Ascending aorta (tissue), 2 donors: ENCODE measurements around the gene OR2J1. TPM values are rescaled to one million over a fixed set of nuclear protein-coding genes. Genes with fewer than 3 reads are reported as not detected.
"Not testable (repeated sequence)": the region's sequence is repeated elsewhere in the genome, so short reads cannot be mapped to it uniquely, and the experiment has no call there.

ENCODE experiments used
- DNase-seq, 2 donors: peaks; one replicate each; pipeline ENCODE4 v3.0.0-alpha.2; 2019; ENCODE audit warnings: low spot score in 2 of 2
- H3K27ac ChIP-seq, 2 donors: fragments of 200-600 bp; sonication (generic); one replicate each; pipeline ENCODE4 v1.5.1; 2016 to 2017; ENCODE audit warnings: mild to moderate bottlenecking in 1 of 2
- H3K27me3 ChIP-seq: fragments of 200-600 bp; sonication (generic); one replicate; pipeline ENCODE4 v1.5.1; 2017
- H3K36me3 ChIP-seq, 2 donors: fragments of 200-600 bp; sonication (generic); one replicate each; pipeline ENCODE4 v1.5.1; 2016
- H3K4me1 ChIP-seq, 2 donors: fragments of 200-600 bp; sonication (generic); one replicate each; pipeline ENCODE4 v1.5.1; 2016 to 2017; ENCODE audit warnings: mild to moderate bottlenecking in 1 of 2
- H3K4me3 ChIP-seq, 2 donors: fragments of 200-600 bp; sonication (generic); one replicate each; pipeline ENCODE4 v1.5.1; 2016 to 2017; ENCODE audit warnings: mild to moderate bottlenecking in 1 of 2
- H3K9me3 ChIP-seq, 2 donors: fragments of 200-600 bp; sonication (generic); one replicate each; pipeline ENCODE4 v1.5.1; 2016
- intact Hi-C: fragments of 100-400 bp; cut with DNase I; formaldehyde crosslinking; loops from one replicate; pipeline ENCODE4 v1.15.1; 2023
- total RNA-seq: library from RNA; depleted of rRNA; stranded (reverse); fragments of >200 nt; gene quantifications from one replicate; pipeline ENCODE4 v1.1.0, GENCODE V29; 2016
- TF ChIP-seq, protein P1 (sequence below), 3 experiments: fragments of 200-600 bp in 2 of 3; fragments of 450-650 bp in 1 of 3; sonication (generic) in 2 of 3; IDR thresholded peaks; one replicate each; pipeline ENCODE4 v1.5.1; 2016 to 2019; ENCODE audit warnings: antibody characterized with exemption in 3 of 3, mild to moderate bottlenecking in 1 of 3, moderate library complexity in 1 of 3

Gene OR2J1
- total RNA-seq, 1 donor from 2014 or later: not detected

DNA sequence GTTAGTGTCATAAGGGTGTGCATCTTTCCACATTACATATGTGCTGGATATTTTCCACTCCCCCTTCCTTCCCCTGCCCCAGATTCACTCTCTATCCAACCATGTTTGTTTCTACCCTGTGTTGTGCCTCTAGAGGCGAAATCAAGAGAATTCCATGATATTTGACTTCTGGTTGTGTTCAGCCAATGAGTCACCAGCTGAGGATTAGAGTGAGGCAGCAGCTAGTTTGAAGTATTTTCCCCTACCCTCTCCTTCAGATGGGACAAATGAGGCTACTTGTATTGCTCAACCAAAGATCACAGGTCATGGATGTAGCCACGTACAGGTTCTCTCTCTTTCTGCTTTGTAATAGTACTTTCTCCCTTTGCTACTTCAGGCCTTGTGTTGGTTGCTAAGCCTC, 46.9 kb downstream of the OR2J1 start:
- no peaks in the 10 kb centered on the region for H3K27me3 ChIP-seq
- DNase-seq: no peak
- H3K4me1 ChIP-seq: no peaks in the 10 kb centered on the region
- TF ChIP-seq, protein P1, sequence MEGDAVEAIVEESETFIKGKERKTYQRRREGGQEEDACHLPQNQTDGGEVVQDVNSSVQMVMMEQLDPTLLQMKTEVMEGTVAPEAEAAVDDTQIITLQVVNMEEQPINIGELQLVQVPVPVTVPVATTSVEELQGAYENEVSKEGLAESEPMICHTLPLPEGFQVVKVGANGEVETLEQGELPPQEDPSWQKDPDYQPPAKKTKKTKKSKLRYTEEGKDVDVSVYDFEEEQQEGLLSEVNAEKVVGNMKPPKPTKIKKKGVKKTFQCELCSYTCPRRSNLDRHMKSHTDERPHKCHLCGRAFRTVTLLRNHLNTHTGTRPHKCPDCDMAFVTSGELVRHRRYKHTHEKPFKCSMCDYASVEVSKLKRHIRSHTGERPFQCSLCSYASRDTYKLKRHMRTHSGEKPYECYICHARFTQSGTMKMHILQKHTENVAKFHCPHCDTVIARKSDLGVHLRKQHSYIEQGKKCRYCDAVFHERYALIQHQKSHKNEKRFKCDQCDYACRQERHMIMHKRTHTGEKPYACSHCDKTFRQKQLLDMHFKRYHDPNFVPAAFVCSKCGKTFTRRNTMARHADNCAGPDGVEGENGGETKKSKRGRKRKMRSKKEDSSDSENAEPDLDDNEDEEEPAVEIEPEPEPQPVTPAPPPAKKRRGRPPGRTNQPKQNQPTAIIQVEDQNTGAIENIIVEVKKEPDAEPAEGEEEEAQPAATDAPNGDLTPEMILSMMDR (IDR thresholded peaks at IDR 0.05): no peak
- H3K4me3 ChIP-seq: no peak overlapping the region
- H3K27ac ChIP-seq: no peak overlapping the region
- intact Hi-C loops: no loop called here
- H3K9me3 ChIP-seq: no peaks in the 10 kb centered on the region
- no peaks in the 10 kb centered on the region for H3K36me3 ChIP-seq

DNA sequence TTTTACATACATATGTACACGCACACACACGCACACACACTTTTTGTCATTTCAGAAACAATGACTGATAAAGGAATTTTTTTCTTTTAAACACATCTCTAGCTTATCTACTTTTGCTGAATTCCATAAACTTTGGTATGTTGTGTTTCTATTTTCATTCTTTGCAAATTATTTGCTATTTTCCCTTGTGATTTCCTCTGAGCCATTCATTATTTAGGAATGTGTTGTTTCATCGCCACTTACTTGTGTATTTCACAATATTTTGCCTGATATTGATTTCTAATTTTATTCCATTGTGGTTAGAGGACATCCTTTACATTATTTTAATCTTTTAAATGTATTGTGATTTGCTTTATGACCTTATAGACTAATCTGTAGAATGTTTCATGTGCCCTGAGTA, 47.8 kb downstream of the OR2J1 start:
- intact Hi-C loops: no loop called here
- TF ChIP-seq, protein P1 (IDR thresholded peaks at IDR 0.05): no peak

DNA sequence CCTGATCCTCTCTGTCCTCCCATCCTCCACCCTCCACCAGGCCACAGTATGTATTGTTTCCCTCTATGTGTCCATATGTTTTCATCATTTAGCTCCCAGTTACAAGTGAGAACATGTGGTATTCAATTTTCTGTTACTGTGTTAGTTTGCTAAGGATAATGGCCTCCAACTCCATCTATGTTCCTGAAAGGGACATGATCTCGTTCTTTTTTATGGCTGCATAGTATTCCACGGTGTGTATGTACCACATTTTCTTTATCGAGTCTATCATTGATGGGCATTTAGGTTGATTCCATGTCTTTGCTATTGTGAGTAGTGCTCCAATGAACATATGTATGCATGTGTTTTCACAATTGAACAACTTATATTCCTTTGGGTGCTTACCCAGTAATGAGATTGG, 50.2 kb downstream of the OR2J1 start:
- H3K4me1 ChIP-seq, intact Hi-C loops, H3K9me3 ChIP-seq, H3K36me3 ChIP-seq, H3K27ac ChIP-seq, H3K27me3 ChIP-seq, H3K4me3 ChIP-seq, DNase-seq: not testable (repeated sequence)

More for the DNA sequence above, 47.8 kb downstream of the OR2J1 start:
- Histone ChIP-seq H3K9me3 (no peaks in the 10 kb centered on the region), H3K4me1 (no peaks in the 10 kb centered on the region), H3K27me3 (no peaks in the 10 kb centered on the region), H3K27ac (no peak overlapping the region), H3K36me3 (no peaks in the 10 kb centered on the region), H3K4me3 (no peak overlapping the region)
- DNase-seq: no peak

Other genes with a start within 250 kb of the OR2J1 start
- 167 TPM for gene TRIM27, start 175.5 kb upstream of the OR2J1 start, total RNA-seq
- not detected for gene ZNF311, start 94.2 kb upstream of the OR2J1 start, total RNA-seq
- gene OR2W1, start 54.3 kb upstream of the OR2J1 start, total RNA-seq: not detected
- not detected for gene OR2B3, start 12.2 kb upstream of the OR2J1 start, total RNA-seq
- not detected for gene OR2J3, start 8.6 kb downstream of the OR2J1 start, total RNA-seq
- gene OR2J2, start 71.4 kb downstream of the OR2J1 start, total RNA-seq: not detected
- gene OR14J1, start 202.2 kb downstream of the OR2J1 start, total RNA-seq: not detected